Cardiac fibroblast (primary cell): ENCODE results near the gene ZNF319.

Source experiments
- DNase-seq, 2 donors: peaks; one replicate each; pipeline versions ENCODE4 v3.0.0 to v3.0.0-alpha.2; 2010; ENCODE audit warnings: low read depth in 2 of 2
- H3K4me3 ChIP-seq, 2 donors: replicated peaks in 1 of 2; 1 replicate in 1 of 2; 2 replicates in 1 of 2; pipeline ENCODE4 v1.5.1; 2011; ENCODE audit warnings: low read depth in 2 of 2, low read length in 2 of 2, mild to moderate bottlenecking in 2 of 2, moderate library complexity in 1 of 2
- TF ChIP-seq, protein P1 (sequence below): IDR thresholded peaks from one replicate; pipeline ENCODE4 v1.5.1; 2011; ENCODE audit warnings: low read depth, mild to moderate bottlenecking, low read length, inconsistent platforms

ZNF319 gene

GRCh38 chr16:57996406-57997175 is 3.9 kb downstream of the ZNF319 start:
- DNase-seq: no peak
- TF ChIP-seq, protein P1, sequence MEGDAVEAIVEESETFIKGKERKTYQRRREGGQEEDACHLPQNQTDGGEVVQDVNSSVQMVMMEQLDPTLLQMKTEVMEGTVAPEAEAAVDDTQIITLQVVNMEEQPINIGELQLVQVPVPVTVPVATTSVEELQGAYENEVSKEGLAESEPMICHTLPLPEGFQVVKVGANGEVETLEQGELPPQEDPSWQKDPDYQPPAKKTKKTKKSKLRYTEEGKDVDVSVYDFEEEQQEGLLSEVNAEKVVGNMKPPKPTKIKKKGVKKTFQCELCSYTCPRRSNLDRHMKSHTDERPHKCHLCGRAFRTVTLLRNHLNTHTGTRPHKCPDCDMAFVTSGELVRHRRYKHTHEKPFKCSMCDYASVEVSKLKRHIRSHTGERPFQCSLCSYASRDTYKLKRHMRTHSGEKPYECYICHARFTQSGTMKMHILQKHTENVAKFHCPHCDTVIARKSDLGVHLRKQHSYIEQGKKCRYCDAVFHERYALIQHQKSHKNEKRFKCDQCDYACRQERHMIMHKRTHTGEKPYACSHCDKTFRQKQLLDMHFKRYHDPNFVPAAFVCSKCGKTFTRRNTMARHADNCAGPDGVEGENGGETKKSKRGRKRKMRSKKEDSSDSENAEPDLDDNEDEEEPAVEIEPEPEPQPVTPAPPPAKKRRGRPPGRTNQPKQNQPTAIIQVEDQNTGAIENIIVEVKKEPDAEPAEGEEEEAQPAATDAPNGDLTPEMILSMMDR: no peak
- no peak overlapping the region for H3K4me3 ChIP-seq

DNA sequence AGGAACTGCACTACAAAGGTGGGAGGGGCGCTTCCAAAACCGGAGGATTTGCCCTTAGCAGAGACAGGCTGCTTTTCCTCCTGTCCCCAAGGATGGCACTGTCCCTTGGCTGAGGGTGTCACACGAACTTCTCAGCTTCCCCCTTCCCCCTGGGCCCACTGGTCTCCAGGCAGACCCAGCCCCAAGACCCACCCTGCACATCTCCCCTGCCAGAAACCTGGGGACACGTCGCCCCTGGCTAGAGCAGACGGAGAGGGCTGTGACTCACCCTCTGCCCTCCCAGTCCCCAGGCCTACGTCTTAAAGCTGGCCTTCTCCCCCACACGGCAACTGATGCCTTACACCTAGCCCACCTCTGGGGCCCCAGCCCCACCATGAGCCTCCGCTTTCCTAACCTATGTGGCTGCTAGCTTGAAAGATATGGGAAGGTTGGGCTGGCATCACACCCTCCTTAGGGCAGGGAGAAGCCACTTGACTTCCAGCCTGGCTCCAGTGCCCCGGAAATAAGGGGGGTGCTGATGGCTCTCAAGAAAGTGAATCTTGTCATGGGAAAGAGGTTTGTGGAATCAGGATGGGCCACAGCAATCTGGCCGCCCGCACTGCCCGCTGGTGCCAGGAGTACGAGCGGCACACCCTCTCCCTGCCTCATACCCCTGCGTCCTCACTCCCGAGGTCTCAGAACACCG is 4.6 kb downstream of the ZNF319 start:
- DNase-seq: no peak
- H3K4me3 ChIP-seq: no peak overlapping the region
- TF ChIP-seq, protein P1: no peak

DNA sequence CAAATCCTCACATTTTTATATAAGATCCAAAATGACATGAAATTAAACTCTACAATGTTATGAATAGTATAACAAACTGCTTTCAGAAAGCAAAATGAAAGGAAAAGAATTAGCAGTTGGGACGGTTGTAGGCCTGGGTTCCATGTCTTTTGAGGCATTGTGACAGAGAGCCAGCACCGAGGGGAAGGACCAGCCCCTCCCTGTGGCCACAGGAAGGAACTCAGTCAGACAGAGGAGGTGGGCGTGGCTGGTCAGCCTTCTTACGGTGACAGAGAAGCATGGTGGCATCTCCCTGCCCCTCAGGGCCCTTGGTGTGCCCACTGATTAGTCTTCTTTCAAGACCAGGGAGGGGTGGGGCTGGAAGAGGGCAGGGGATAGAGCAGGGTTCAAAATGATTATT is 5.7 kb downstream of the ZNF319 start:
- H3K4me3 ChIP-seq: no peak overlapping the region
- TF ChIP-seq, protein P1: peak; percentile 64
- DNase-seq: peak; percentile 39 to 58

GRCh38 chr16:57994361-57994760 is 6.1 kb downstream of the ZNF319 start:
- TF ChIP-seq, protein P1: no peak
- H3K4me3 ChIP-seq: no peak overlapping the region
- DNase-seq: no peak

GRCh38 chr16:57993897-57994296 is 6.6 kb downstream of the ZNF319 start:
- DNase-seq: no peak
- TF ChIP-seq, protein P1: no peak
- no peak overlapping the region for H3K4me3 ChIP-seq

DNA sequence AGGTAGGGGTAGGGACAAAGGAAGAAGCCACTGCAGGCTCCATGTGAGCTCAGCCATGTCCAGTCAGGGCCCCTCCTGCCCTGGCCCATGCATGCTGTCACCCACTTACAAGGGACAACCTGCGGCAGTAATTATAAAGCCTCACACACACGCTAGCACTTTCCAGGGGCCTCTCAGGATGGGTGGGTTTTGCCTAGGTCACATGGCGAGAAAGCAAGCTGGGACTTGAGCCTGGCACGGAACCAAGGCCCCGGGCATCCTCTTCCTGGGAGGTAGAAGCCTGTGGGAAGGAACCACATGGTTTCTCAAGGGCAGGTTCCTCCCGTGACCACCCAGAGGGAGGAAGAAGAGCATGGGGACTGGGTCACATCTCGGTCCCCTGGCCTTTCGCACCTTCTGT is 7.0 kb downstream of the ZNF319 start:
- DNase-seq: no peak
- TF ChIP-seq, protein P1: no peak
- H3K4me3 ChIP-seq: no peak overlapping the region
